ENCODE results near the gene SLAIN1.
A peak's percentile ranks its signal among the peaks of the same experiment; 100 is the strongest.
"Not testable (repeated sequence)": the region's sequence is repeated elsewhere in the genome, so short reads cannot be mapped to it uniquely, and the experiment has no call there.

Gene SLAIN1

GRCh38 chr13:77697217-77698103 is at the start of gene SLAIN1:
SLAIN1 (plus strand) TSS chr13:77697687; CDS start chr13:77697914, 227 bp downstream.
- peak; percentile 80 to 90 for DNase-seq

GRCh38 chr13:77650409-77650808 is 47.1 kb upstream of the SLAIN1 start:
- no peak for DNase-seq

GRCh38 chr13:77653301-77653700 is 44.2 kb upstream of the SLAIN1 start:
- DNase-seq = no peak

GRCh38 chr13:77660016-77660415 is 37.5 kb upstream of the SLAIN1 start:
- DNase-seq = not testable (repeated sequence)

GRCh38 chr13:77660841-77661250 is 36.6 kb upstream of the SLAIN1 start:
- no peak for DNase-seq

- not testable (repeated sequence) for DNase-seq
These were observed 35.2 kb upstream of the SLAIN1 start for GRCh38 chr13:77662301-77662700.

- DNase-seq = not testable (repeated sequence)
These were observed 34.7 kb upstream of the SLAIN1 start for GRCh38 chr13:77662831-77663230.

- no peak for DNase-seq
These were observed 22.6 kb upstream of the SLAIN1 start for GRCh38 chr13:77674852-77675251.

- no peak for DNase-seq
These were observed 18.7 kb upstream of the SLAIN1 start for GRCh38 chr13:77678691-77679235.

GRCh38 chr13:77687799-77688198 is 9.7 kb upstream of the SLAIN1 start:
- DNase-seq = no peak

- DNase-seq = no peak
These were observed 5.6 kb upstream of the SLAIN1 start for GRCh38 chr13:77691871-77692270.

GRCh38 chr13:77692746-77693448 is 4.6 kb upstream of the SLAIN1 start:
- DNase-seq = no peak

- DNase-seq = no peak
These were observed 4.0 kb upstream of the SLAIN1 start for GRCh38 chr13:77693449-77693940.

- peak in 1 of 2 experiments; percentile 29 for DNase-seq
These were observed 1.2 kb upstream of the SLAIN1 start for GRCh38 chr13:77696006-77696878.

GRCh38 chr13:77696879-77697216 is 639 bp upstream of the SLAIN1 start:
- DNase-seq = no peak

- peak in 1 of 2 experiments; percentile 35 for DNase-seq
These were observed 943 bp downstream of the SLAIN1 start for GRCh38 chr13:77698201-77699058.

GRCh38 chr13:77699059-77699680 is 1.7 kb downstream of the SLAIN1 start:
- DNase-seq = no peak

GRCh38 chr13:77701305-77701704 is 3.8 kb downstream of the SLAIN1 start:
- no peak for DNase-seq

GRCh38 chr13:77702366-77702765 is 4.9 kb downstream of the SLAIN1 start:
- no peak for DNase-seq

GRCh38 chr13:77703408-77703807 is 5.9 kb downstream of the SLAIN1 start:
- no peak for DNase-seq

GRCh38 chr13:77714119-77714755 is 16.8 kb downstream of the SLAIN1 start:
- no peak for DNase-seq

All from NCI-H1930 (cell line).